ENCODE data around the gene DNAI7. TPM values are rescaled to one million over a fixed set of nuclear protein-coding genes. Genes with fewer than 3 reads are reported as not detected.

DNAI7 gene
- total and polyA plus RNA-seq, 2 donors (not counting 1 experiment from before 2014, with no cell fraction given): 0.62 TPM; not detected in 1

Other genes with a start within 250 kb of the DNAI7 start
- 4.9 and 9.6 TPM in 2 replicates for gene BCAT1, start 246.1 kb downstream of the DNAI7 start, total RNA-seq
- 0.33 and 0.50 TPM in 2 replicates for gene BCAT1, start 246.1 kb downstream of the DNAI7 start, polyA plus RNA-seq
- gene ETFRF1, start 77 bp upstream of the DNAI7 start, total RNA-seq: 26.1 and 26.9 TPM in 2 replicates
- gene ETFRF1, start 77 bp upstream of the DNAI7 start, polyA plus RNA-seq: 17.9 and 20.4 TPM in 2 replicates
- 40.7 and 41.8 TPM in 2 replicates for gene KRAS, start 55.8 kb upstream of the DNAI7 start, total RNA-seq
- gene KRAS, start 55.8 kb upstream of the DNAI7 start, polyA plus RNA-seq: 7.2 and 19.8 TPM in 2 replicates

Data from B cell (primary cell).